ENCODE results near the gene SLC35F1.

SLC35F1 gene

GRCh38 chr6:118197539-118197938 is 290.5 kb downstream of the SLC35F1 start:
- no peak for DNase-seq (ENCODE audit: low spot score)

GRCh38 chr6:118198746-118199145 is 291.7 kb downstream of the SLC35F1 start:
- no peak for DNase-seq (ENCODE audit: low spot score)

DNA sequence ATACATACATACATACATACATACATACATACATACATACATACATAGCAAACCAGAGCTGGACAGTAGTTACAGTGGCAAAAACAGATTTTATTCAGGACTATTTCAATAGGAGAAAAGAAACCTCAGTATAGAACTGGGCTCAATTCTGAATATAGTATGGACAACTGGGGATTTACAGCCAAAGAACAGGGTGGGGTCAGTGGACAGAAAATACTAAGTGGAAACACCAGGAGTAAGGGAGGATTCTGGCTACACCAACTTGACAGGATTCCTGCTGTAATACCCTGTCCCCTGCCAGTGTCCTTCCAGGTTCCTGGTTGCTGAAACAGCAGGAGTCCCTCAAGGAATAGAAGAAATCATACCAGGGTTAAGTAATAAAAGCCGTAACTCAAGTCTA is 293.1 kb downstream of the SLC35F1 start:
- no peak for DNase-seq (ENCODE audit: low spot score)

DNA sequence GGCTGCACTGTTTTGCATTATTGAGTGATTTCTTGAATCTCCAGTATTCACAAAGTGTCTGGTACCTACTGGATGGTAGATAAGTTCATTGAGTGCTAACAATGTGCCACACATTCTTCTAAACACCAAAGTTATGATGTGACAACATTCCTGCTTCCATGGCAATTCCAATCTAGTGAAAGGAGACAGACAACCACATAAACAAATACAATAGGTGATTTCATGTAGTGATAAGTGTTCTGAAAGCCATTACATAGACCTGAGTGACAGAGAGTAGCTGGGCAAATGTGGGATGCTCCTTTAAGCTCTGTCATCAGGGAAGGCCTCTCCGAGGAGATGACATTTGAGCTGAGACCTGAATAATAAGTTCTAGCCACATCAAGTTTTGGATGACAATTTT is 295.5 kb downstream of the SLC35F1 start:
- DNase-seq (ENCODE audit: low spot score) = no peak

GRCh38 chr6:118203545-118203944 is 296.5 kb downstream of the SLC35F1 start:
- DNase-seq (ENCODE audit: low spot score) = no peak

- no peak for DNase-seq (ENCODE audit: low spot score)
Measured at GRCh38 chr6:118206221-118206620, 299.2 kb downstream of the SLC35F1 start.

DNA sequence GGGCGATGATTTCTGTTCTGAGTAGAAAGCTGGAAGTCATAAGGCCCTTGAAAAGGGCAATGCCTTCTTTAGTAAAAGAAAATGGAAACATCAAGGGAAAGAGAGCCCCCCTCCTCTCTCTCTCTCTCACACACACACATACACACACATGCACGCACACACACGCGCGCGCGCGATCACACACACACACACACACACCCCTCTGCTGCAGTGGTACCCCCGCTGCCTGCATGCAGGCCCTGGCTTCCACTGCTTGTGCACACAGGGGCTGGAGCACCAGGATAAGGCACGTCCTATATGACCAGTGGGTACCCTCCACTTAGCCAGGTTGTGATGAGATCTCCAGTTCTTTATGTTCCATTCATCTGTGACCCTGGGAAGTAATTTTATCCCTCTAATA is 300.9 kb downstream of the SLC35F1 start:
- no peak for DNase-seq (ENCODE audit: low spot score)

DNA sequence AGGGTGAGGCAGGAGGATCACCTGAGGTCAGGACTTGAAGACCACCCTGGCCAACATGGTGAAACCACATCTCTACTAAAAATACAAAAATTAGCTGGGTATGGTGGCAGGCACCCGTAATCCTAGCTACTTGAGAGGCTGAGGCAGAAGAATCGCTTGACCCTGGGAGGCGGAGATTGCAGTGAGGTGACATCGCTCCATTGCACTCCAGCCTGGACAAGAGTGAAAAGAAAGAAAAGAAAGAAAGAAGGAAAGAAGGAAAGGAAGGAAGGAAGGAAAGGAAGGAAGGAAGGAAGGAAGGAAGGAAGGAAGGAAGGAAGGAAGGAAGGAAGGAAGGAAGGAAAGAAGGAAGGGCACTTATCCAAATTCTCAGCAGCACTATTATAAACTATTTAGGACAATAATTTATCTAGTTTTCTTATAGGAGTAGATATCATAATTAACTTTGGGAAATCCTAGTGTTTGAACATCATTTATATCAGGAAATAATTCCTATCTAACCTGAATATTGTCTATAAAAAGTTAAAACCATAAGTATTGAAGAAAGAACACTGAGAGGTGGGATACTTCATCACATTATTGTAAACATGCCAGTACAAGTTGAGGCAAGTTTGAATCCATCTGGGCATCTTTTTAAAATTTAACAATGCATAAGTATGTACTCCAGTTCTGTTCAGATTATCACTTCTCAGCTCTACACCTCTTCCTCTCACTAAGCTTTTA is 305.5 kb downstream of the SLC35F1 start:
- no peak for DNase-seq (ENCODE audit: low spot score)

DNA sequence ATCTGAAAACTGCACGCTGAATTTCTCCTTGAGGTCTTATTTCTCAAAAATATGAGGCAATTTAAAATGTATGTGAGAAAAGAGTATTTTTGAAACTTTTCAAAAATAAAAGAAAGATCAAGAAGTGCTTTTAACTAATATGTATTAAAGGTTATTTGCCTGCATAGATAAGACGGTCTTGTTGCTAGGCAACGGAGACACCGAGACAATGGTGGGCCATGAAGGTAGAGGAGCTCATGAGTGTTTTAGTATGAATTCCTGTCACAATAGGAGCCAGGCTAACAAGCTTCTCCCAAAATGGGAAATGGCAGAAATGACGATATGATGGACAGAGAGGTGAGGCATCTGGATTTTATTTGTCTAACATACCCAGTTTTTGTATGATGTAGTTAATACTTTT is 308.2 kb downstream of the SLC35F1 start:
- DNase-seq (ENCODE audit: low spot score) = no peak

GRCh38 chr6:118216751-118217150 is 309.7 kb downstream of the SLC35F1 start:
- no peak for DNase-seq (ENCODE audit: low spot score)

GRCh38 chr6:118218156-118218555 is 311.1 kb downstream of the SLC35F1 start:
- DNase-seq (ENCODE audit: low spot score) = no peak

GRCh38 chr6:118220429-118221128 is 313.5 kb downstream of the SLC35F1 start:
- DNase-seq (ENCODE audit: low spot score) = no peak

DNA sequence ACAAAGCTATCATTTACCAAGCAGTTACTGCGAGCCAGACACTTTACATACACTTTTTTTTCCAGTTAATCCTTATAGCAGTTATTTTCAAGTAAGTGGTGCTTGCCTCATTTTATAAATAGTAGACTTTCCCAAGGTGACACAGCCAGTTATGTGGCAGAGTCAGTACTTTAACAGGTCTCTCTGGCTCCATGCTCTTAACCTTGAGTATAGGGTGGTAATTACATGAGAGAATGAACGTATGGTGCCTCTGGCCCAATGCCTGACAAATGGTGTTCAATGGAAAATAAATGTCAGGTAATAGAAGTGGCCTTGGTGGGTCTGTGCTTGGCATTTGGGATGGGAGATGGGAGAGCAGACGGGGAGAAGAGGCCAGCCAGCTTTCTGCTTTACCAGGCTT is 316.3 kb downstream of the SLC35F1 start:
- DNase-seq (ENCODE audit: low spot score) = no peak

GRCh38 chr6:118228886-118229285 is 321.8 kb downstream of the SLC35F1 start:
- DNase-seq (ENCODE audit: low spot score) = no peak

GRCh38 chr6:118240878-118241528 is 333.9 kb downstream of the SLC35F1 start:
- DNase-seq (ENCODE audit: low spot score) = no peak

DNA sequence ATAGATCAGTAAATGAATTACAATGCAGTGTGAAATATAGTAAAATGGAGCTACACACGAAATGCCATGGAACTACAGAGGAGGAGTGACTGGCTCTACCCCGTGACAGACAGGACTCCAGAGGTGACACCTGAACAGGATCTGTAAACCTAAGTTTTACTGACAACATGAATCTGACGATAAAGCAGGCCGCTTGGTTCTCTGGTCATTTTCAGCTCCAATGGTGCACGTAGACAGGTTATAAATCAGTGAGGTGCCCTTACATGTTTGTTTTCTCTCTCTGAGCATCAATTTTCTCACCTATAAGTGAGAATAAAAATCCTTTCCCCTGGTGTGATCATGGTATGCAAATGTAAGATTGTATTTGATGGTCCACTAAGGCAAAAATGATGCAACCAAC is 339.3 kb downstream of the SLC35F1 start:
- DNase-seq (ENCODE audit: low spot score) = no peak

GRCh38 chr6:118248171-118248570 is 341.1 kb downstream of the SLC35F1 start:
- DNase-seq (ENCODE audit: low spot score) = no peak

GRCh38 chr6:118249680-118250079 is 342.6 kb downstream of the SLC35F1 start:
- no peak for DNase-seq (ENCODE audit: low spot score)

DNA sequence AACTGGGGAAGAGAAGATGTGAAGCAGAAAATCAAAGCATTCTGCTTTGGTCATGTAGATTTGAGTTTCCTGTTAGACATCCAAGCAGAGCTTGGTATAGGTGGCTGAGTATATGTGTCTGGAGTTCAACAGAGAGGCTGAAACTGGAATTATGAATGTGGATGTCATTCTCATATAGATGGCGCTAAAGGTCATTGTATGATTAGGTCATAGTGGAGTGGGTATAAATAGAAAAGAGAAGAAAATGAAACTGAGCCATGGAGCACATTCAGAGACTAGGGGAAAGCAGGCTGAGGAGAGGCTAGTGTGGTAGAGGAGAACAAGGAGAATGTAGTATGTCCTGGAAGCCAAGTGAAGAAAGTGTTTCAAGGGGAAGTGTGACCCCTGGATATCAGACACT is 345.4 kb downstream of the SLC35F1 start:
- no peak for DNase-seq (ENCODE audit: low spot score)

DNA sequence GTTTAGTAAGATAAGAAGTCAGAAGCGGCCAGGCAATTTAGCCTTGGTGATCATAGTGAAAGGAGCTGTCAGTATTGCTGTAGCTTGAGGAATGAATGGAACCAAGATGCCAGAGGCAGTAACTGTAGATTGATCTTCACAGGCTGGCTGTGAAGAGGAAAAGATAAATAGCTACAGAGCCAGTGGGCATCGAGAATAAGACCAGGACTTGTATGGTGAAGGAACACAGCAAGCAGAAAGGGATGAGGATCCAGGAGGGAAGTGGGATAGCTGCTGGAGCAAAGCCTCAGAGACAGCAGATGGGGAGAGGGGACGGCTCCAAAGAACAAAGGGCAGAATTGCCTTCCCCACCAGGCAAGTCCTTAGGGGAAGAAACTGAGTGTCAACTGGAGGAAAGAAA is 346.7 kb downstream of the SLC35F1 start:
- no peak for DNase-seq (ENCODE audit: low spot score)

DNA sequence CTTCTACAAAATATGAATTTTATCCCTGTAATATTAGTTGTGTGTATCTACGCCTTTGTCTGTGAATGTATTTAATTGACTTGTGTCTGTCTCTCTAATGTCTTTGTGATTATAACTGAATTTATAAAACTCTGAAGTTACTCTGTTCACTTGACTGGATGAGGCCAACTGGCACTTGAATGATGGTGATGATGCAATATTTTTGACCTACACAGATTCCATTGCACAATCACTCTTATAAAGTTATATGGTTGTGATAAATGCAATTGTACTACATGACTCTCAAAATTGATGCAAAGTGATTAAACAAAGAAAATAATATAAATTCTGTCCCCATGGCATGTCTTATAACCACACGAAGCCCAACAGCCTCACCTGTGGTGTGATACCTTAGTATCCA is 353.8 kb downstream of the SLC35F1 start:
- DNase-seq (ENCODE audit: low spot score) = no peak

DNA sequence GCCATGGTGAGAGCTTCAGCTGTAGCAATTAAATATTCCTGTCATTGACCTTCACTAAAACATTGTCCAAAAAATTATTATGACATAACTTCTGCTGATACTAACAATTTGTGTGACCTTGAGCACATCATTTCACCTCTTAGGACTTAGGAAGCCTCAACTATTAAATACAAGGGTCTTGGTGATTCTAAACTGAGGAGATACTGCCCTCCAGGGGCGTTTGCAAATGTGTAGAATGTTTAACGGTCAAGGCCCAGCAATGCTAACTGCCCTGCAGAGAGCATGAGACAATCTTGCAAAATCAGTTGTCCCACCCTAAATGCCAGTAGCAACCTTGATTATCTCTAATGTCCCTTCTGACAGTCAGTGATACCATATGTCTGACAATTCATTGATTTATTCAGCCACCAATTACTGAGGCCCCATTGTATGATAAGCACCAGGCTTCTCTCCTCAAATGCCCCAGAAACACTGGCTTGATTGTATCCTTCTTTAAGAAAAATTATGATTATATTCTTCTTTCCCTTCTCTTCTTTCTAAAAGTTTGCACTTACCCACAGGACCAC is 356.9 kb downstream of the SLC35F1 start:
- DNase-seq (ENCODE audit: low spot score) = no peak

- DNase-seq (ENCODE audit: low spot score) = no peak
Measured at GRCh38 chr6:118269659-118270058, 362.6 kb downstream of the SLC35F1 start.
